ENCODE results near the gene CCDC86.
A peak's percentile ranks its signal among the peaks of the same experiment; 100 is the strongest.

- peak in 2 of 3 experiments; percentile 26 to 47 for TF ChIP-seq CTCF (IDR thresholded peaks at IDR 0.05)
- no peak for TF ChIP-seq POLR2A (IDR thresholded peaks at IDR 0.05)
Measured at GRCh38 chr11:60887556-60887955, 45.6 kb downstream of the CCDC86 start.
